Measurements from ENCODE around the gene ASH1L. TPM values are rescaled to one million over a fixed set of nuclear protein-coding genes. Genes with fewer than 3 reads are reported as not detected.
"Not testable (repeated sequence)": the region's sequence is repeated elsewhere in the genome, so short reads cannot be mapped to it uniquely, and the experiment has no call there.

Gene ASH1L
- total RNA-seq, 1 donor from 2014 or later, result 43.7 TPM

DNA sequence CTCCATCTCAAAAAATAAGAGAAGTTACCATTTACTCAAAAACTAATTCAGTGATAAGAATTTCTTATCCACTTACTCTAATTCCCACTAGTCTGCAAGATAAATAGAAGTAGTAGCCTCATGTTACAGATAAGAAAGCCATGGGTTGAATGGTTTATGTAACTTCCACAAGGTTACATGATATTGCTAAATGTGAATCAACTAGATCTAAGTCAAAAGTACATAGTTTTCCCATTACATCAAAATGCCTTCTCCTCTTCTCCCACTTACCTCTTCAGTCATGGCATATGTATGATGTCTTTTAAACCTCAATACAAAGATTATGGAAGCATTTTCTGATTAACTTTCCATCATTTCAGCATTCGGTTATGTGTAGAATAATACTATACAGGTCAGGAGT lies 108.5 kb downstream of the ASH1L start:
- TF ChIP-seq CTCF (conservative IDR thresholded peaks at IDR 0.05), result no peak
- DNase-seq (ENCODE audit: extremely low spot score, unreplicated experiment), result no peak
- Mint-ChIP-seq H3K27me3 (no peaks in the 10 kb centered on the region), H3K4me3 (no peak overlapping the region), H3K27ac (no peak overlapping the region), H3K9me3 (no peaks in the 10 kb centered on the region), H3K4me1 (ENCODE audit: unreplicated experiment) (peaks cover 13% of the 10 kb centered on the region), H3K36me3 (peaks cover 27% of the 10 kb centered on the region)

DNA sequence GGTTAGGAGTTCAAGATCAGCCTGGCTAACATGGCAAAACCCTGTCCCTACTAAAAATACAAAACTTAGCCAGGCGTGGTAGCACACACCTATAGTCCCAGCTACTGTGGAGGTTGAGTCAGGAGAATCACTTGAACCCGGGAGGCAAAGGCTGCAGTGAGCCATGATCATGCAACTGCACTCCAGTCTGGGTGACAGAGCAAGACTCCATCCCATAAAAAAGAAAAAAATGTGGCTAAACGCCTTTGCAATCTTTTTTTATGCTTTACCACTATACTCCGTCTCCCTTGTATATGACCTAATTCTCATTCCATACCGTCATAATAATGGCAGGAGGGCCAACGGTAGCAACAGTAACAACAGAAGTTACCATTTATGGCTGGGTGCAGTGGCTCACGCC lies 109.5 kb downstream of the ASH1L start:
- no peaks in the 10 kb centered on the region for H3K9me3 Mint-ChIP-seq
- peak overlapping the region; percentile 21 for H3K27ac Mint-ChIP-seq

GRCh38 chr1:155451199-155451598 lies 111.4 kb downstream of the ASH1L start:
- H3K4me3 Mint-ChIP-seq, result no peak overlapping the region
- H3K4me1 Mint-ChIP-seq (ENCODE audit: unreplicated experiment), result peaks cover 4% of the 10 kb centered on the region
- H3K9me3 Mint-ChIP-seq, result peaks cover 5% of the 10 kb centered on the region
- no peak for TF ChIP-seq CTCF (conservative IDR thresholded peaks at IDR 0.05)
- DNase-seq (ENCODE audit: extremely low spot score, unreplicated experiment), result no peak
- no peaks in the 10 kb centered on the region for H3K27me3 Mint-ChIP-seq
- no peak overlapping the region for H3K27ac Mint-ChIP-seq
- peaks cover 29% of the 10 kb centered on the region for H3K36me3 Mint-ChIP-seq

More for the DNA sequence above, 109.5 kb downstream of the ASH1L start:
- Mint-ChIP-seq H3K27me3 (no peaks in the 10 kb centered on the region), H3K36me3 (peaks cover 25% of the 10 kb centered on the region), H3K4me3 (no peak overlapping the region), H3K4me1 (ENCODE audit: unreplicated experiment) (peaks cover 11% of the 10 kb centered on the region)
- TF ChIP-seq CTCF (conservative IDR thresholded peaks at IDR 0.05), result no peak
- no peak for DNase-seq (ENCODE audit: extremely low spot score, unreplicated experiment)

DNA sequence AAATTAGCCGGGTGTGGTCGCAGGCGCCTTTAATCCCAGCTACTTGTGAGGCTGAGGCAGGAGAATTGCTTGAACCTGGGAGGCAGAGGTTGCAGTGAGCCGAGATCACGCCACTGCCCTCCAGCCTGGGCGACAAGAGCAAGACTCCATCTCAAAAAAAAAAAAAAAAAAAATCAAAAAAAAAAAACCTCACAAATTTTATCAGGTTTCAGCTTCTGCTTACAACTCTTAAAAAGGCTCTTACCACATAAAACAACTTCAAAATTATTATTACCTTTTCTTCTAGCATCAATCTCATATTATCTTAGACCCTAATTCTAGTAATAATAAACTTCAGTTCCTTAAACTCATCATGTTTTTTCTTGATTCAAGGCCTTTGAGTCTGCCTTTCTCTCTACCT lies 120.2 kb downstream of the ASH1L start:
- H3K27me3 Mint-ChIP-seq; H3K4me3 Mint-ChIP-seq; DNase-seq (ENCODE audit: extremely low spot score, unreplicated experiment); H3K9me3 Mint-ChIP-seq; H3K27ac Mint-ChIP-seq: not testable (repeated sequence)
- H3K4me1 Mint-ChIP-seq (ENCODE audit: unreplicated experiment), result peaks cover 15% of the 10 kb centered on the region
- H3K36me3 Mint-ChIP-seq, result peaks cover 14% of the 10 kb centered on the region

DNA sequence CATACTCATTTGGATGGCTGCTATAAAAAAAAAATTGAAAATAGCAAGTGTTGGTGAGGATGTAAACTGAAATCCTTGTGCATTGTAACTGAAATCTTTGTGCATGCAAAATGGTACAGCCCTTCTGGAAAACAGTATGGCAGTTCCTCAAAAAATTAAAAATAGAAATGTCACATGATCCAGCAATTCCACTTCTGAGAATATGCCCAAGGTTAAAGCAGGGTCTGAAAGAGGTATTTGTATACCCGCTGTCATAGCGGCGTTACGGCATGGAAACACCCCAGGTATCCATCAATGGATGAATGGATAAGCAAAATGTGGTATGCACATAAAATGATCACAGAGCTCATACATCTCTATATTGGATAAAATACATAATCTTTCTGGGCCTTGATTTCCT lies 125.2 kb downstream of the ASH1L start:
- Mint-ChIP-seq H3K27me3 (no peaks in the 10 kb centered on the region), H3K27ac (no peak overlapping the region), H3K4me1 (ENCODE audit: unreplicated experiment) (peaks cover 8% of the 10 kb centered on the region), H3K9me3 (no peaks in the 10 kb centered on the region), H3K4me3 (no peak overlapping the region), H3K36me3 (peaks cover 18% of the 10 kb centered on the region)
- DNase-seq (ENCODE audit: extremely low spot score, unreplicated experiment), result no peak
- TF ChIP-seq CTCF (conservative IDR thresholded peaks at IDR 0.05), result no peak

- not testable (repeated sequence) for DNase-seq (ENCODE audit: extremely low spot score, unreplicated experiment); H3K4me3 Mint-ChIP-seq; H3K4me1 Mint-ChIP-seq (ENCODE audit: unreplicated experiment); H3K27me3 Mint-ChIP-seq; H3K27ac Mint-ChIP-seq; H3K9me3 Mint-ChIP-seq
- peaks cover 32% of the 10 kb centered on the region for H3K36me3 Mint-ChIP-seq
Observed at GRCh38 chr1:155433831-155434389, 128.7 kb downstream of the ASH1L start.

GRCh38 chr1:155433128-155433830 lies 129.3 kb downstream of the ASH1L start:
- not testable (repeated sequence) for H3K27ac Mint-ChIP-seq; H3K4me3 Mint-ChIP-seq; H3K9me3 Mint-ChIP-seq; H3K4me1 Mint-ChIP-seq (ENCODE audit: unreplicated experiment); DNase-seq (ENCODE audit: extremely low spot score, unreplicated experiment); H3K27me3 Mint-ChIP-seq
- peaks cover 26% of the 10 kb centered on the region for H3K36me3 Mint-ChIP-seq
